Epithelial cell of proximal tubule (primary cell): ENCODE results near the gene ZDHHC14. TPM values are rescaled to one million over a fixed set of nuclear protein-coding genes. Genes with fewer than 3 reads are reported as not detected.
"Not testable (repeated sequence)": the region's sequence is repeated elsewhere in the genome, so short reads cannot be mapped to it uniquely, and the experiment has no call there.

Source experiments
- DNase-seq: peaks from one replicate; pipeline ENCODE4 v3.0.0-alpha.2; 2011; ENCODE audit warnings: low read depth
- H3K4me3 ChIP-seq: 2 replicates; pipeline ENCODE4 v1.5.1; 2011; ENCODE audit warnings: low read depth, mild to moderate bottlenecking, low read length
- CTCF ChIP-seq: conservative IDR thresholded peaks from 2 replicates; pipeline ENCODE4 v1.5.1; 2012; ENCODE audit warnings: low read depth, mild to moderate bottlenecking, low read length
- total RNA-seq: library from RNA; depleted of rRNA; stranded (reverse); fragments of >200 nt; gene quantifications from 2 replicates; pipeline ENCODE4 v1.2.3, GENCODE V29; 2015

Gene ZDHHC14
- total RNA-seq, 1 donor from 2014 or later, result 21.4 TPM

DNA sequence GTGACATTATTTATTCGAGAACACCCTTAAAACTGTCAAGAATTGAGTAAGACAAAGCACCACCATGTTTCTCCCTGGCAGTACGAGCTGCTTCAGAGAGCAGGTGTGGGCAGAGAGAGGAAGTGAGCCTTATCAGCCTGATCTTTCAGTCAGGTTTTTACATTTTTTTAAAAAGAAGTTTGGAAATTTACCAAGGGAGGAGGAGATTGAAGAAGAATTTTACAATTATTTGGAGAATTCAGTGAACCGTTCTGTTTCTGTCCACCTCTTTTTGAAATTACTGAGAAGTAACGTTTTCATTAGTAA is 75.5 kb downstream of the ZDHHC14 start:
- no peak overlapping the region for H3K4me3 ChIP-seq
- no peak for TF ChIP-seq CTCF
- no peak for DNase-seq

GRCh38 chr6:157457787-157458186 is 76.8 kb downstream of the ZDHHC14 start:
- no peak for DNase-seq
- TF ChIP-seq CTCF, result no peak
- H3K4me3 ChIP-seq, result no peak overlapping the region

DNA sequence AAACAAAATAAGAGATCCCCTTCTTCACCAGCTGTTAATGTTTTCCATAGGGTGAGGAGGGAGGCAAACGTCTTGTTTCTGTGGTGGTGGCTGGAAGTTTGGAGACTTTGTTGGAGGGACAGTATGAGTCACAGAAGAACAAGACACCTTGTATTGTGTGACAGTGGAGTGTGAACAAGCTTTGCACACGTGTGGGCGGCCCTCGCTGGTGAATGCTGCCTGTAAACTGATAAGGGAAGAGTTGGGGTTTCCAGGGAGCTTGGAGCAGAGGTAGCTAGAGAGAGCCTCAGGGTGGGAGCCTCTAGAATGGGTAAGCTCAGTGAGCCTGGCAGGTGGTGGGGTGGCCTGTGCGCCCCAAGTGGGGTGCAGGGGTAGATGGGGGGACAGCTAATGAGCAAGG is 78.3 kb downstream of the ZDHHC14 start:
- DNase-seq, result no peak
- no peak for TF ChIP-seq CTCF
- no peak overlapping the region for H3K4me3 ChIP-seq

DNA sequence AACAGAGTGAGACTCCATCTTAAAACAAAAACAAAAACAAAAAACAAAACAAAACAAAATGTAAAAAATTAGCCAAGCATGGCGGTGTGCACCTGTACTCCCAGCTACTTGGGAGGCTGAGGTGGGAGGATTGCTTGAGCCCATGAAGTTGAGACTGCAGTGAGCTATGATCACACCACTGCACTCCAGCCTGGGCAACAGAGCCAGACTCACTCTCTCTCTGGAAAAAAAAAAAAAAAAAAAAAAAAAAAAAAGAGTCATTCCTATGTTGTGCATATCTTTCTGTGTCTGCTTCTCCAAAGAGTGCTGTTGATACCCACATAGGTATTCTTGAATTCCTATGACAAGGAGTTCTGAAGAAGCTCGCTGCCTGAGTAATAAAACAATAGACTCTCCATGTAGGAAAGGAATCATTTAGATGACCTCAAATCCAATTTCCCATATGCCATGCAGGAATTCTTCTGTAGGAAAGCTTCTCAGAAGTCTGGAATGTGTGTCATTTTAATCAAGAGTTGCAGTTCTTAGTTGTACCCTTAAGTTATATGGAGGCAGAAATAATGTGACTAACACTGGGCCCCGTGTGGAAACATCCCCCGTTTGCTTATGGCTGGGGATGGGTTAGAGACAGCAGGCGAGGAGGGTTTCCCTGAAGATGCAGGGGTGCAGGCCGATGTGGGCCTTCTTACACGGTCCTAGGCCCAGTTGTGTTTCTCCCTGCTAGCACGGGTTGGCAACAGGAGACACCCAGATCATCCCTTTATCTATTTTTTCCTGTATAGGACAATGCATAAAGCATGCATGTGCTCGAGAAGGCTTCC is 79.4 kb downstream of the ZDHHC14 start:
- DNase-seq, result no peak
- H3K4me3 ChIP-seq, result no peak overlapping the region
- TF ChIP-seq CTCF, result no peak

- H3K4me3 ChIP-seq, result no peak overlapping the region
- TF ChIP-seq CTCF, result peak; percentile 23
- peak; percentile 56 for DNase-seq
Measured at GRCh38 chr6:157461000-157461915, 80.3 kb downstream of the ZDHHC14 start.

- no peak for TF ChIP-seq CTCF
- no peak for DNase-seq
Measured at GRCh38 chr6:157462956-157463742, 82.2 kb downstream of the ZDHHC14 start.

DNA sequence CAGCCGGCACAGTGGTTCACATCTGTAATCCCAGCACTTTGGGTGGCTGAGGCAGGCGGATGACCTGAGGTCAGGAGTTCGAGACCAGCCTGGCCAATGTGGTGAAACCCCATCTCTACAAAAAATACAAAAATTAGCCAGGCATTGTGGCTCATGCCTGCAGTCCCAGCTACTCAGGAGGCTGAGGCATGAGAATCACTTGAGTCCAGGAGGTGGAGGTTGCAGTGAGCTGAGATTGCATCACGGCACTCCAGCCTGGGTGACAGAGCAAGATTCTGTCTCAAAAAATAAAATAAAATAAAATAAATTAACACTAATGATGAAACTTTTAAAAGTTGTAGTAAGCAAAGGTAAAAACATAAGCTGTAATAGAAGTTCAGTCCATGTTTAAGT is 82.7 kb downstream of the ZDHHC14 start:
- DNase-seq, H3K4me3 ChIP-seq: not testable (repeated sequence)

More at GRCh38 chr6:157462956-157463742, 82.2 kb downstream of the ZDHHC14 start:
- no peak overlapping the region for H3K4me3 ChIP-seq
